ENCODE data around the gene TOP2B.

- TF ChIP-seq CTCF (IDR thresholded peaks at IDR 0.05; ENCODE audit: low read depth, low read length, poor library complexity, severe bottlenecking) (no peak), EZH2phosphoT487 (IDR thresholded peaks at IDR 0.05; ENCODE audit: borderline replicate concordance, low read length) (no peak)
These were observed 26.2 kb upstream of the TOP2B start for GRCh38 chr3:25690768-25691533.

Measured in DOHH2 (cell line).